ENCODE data around the gene KRT7.

The KRT7 gene

DNA sequence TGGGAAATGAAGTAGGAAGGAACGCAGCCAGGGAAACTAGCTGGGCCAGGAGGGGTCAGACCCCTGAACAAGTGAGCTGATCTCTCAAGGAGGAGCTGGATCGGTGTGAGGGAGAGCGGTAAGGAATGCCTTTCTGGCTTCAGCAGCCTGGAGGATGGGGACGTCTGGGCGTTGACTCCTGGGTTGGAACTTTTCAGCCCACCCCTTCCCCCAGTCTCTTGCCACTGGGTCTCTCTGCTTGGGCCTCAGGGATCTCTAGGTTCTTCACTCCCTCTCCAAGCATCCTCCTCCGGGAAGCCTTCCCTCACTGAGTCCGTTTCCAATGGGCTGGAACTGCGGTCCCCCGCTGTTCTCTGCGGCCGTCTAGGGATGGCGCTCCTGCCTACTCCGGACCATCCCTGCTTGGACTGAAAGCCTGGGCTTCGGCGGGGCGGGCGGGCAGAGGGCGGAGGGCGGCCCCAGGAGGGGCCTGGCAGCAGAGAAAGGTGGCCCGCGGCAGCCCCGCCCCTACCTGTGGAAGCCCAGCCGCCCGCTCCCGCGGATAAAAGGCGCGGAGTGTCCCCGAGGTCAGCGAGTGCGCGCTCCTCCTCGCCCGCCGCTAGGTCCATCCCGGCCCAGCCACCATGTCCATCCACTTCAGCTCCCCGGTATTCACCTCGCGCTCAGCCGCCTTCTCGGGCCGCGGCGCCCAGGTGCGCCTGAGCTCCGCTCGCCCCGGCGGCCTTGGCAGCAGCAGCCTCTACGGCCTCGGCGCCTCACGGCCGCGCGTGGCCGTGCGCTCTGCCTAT, at the start of gene KRT7:
TSS of gene KRT7 (plus strand) at position 570 of the 788 bp plus-strand sequence. CDS start at position 624, 54 bp downstream.
- no peak for DNase-seq (ENCODE audit: low spot score)

DNA sequence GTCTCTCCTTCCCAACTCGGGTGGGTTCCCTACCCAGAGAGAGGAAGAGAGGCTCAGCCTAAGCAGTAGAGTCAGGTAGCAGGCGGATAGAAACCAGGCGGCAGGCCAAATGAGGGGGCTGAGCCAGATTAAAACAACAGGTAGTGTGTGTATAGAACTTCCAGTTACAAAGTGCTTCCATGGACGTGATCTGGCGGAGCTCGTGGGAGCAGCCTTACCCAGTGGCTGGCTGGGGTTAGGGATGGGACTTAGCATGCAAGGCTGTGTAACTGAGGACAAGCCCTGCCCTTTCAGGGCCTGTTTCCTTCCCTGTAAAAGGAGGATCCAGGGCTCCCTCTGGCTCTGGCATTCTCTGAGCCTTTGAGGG, 49.5 kb upstream of the KRT7 start:
- DNase-seq (ENCODE audit: low spot score): no peak

DNA sequence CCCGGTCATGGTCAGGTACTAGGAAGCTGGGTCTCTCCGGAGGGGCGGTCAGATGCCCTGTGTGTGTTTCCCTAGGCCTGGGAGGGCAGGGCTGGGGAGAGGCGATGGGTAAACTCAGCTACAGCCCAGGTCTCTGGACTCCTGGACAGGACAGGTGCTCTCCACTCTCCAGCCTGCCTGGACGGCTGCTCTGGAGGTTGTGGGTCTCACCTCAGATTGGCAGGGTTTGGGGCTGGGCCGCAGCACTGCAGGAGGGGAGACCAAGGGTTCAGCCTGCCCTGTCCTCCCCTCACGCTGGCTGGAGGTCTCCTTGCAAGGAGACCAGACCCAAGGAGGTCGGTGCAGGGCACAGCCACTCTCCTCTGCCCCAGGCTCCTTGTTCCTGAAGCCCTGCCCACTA, 49.1 kb upstream of the KRT7 start:
- DNase-seq (ENCODE audit: low spot score): no peak

- DNase-seq (ENCODE audit: low spot score): no peak
Observed at GRCh38 chr12:52184813-52185212, 48.2 kb upstream of the KRT7 start.

- DNase-seq (ENCODE audit: low spot score): no peak
Observed at GRCh38 chr12:52185400-52185967, 47.6 kb upstream of the KRT7 start.

- DNase-seq (ENCODE audit: low spot score): no peak
Observed at GRCh38 chr12:52186118-52186840, 46.8 kb upstream of the KRT7 start.

DNA sequence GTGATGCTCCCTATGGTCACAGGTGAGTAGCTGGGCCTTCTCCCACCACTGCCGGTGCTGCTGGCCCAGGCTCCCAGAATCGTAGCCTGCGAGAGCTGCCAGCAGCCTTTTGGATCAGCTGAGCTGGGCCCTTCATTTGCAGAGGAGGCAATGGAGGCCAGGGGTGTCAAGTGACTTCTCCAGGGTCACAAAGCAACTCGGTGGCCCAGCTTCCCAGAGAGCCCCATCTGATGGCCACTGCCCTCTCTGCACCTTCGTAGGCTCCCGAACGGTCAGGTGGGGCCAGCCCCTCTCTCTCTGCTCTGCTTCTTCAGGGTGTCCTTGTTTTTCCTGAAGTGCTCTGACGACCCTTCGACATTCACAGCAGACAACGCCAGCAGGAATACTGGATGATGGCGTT, 45.8 kb upstream of the KRT7 start:
- no peak for DNase-seq (ENCODE audit: low spot score)

DNA sequence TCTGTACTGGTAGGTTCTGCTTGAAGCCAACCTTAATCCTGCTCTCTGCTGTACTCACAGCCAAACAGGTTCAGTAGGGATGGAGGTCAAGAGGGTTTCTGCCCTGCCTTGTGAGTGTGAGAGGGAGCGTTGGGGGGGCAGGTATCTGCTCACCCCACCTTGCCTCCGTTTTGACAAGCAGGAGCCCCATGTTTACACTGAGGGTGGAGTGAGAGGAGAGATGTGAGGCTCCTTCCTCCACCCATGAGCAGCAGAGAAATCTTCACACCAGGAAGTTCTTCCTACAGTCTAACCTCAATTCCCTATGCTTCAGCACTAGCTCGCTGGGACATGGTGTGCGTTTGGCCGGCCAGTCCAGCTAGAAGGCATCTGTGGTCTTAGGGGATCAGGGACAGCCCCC, 45.4 kb upstream of the KRT7 start:
- no peak for DNase-seq (ENCODE audit: low spot score)

- no peak for DNase-seq (ENCODE audit: low spot score)
Observed at GRCh38 chr12:52188658-52189057, 44.4 kb upstream of the KRT7 start.

GRCh38 chr12:52189376-52190174, 43.5 kb upstream of the KRT7 start:
- DNase-seq (ENCODE audit: low spot score): no peak

DNA sequence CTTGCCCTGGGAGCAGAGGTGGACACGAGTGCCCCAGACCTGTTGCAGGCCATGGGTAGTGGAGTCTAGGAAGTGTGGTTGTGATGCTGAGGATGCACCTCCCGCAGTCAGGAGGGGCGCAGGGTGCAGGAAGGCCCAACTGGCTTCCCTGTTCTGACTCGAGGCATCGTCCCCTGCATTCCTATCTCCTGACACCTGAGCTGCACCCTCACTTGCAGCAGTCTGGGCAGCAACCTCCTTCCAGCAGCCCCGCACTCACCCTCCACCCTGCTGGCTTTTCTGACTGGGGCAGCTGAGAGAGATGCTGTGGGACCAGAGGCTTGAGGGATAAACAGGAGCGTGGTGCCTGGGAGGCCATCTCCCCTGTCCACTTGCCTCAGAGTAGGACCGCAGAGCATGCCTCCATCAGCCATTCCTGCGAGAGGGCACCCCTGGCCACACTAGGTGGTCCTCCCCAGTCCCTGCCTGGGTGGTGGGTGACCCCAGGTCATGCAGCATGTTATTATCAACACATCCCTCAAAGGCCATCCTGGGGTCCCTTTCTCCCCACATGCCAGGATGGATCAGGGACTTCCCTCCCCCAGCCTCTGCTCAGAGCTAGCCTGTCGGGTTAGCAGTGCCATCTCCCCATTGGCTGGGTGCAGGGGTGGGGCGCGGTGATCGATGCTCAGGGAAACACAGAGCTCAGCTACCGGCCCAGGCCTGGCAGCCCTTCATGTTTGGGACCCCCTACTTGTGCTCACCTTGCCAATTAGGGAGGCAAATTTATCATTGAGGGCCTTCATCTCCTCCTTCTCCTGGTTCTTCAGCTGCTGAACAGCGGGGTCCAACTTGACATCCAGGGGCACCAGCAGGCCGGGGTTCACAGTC, 41.9 kb upstream of the KRT7 start:
- no peak for DNase-seq (ENCODE audit: low spot score)

- DNase-seq (ENCODE audit: low spot score): peak; percentile 28
Observed at GRCh38 chr12:52191841-52192791, 40.9 kb upstream of the KRT7 start, which contains the start of gene KRT80. KRT80 (minus strand) TSS chr12:52192014; CDS start chr12:52191902, 112 bp downstream.

DNA sequence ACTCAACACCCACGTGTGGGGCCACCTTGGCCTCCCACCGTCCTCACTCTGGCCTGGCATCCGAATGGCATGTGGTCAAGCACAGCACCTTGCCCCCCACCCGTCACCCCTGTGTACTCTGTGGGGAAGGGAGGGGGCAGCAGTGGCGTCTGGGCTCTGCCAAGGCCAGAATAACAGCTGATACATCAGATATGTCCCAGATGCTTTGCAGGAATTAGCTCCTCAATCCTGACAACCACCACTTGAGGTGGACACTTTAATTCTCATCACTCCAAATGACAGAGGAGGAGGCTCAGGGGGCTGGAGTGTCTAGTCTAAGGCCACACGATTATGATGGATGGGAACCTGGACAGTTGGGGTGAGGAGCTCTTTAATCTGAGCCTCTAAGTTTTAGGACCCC, 39.5 kb upstream of the KRT7 start:
- no peak for DNase-seq (ENCODE audit: low spot score)

- no peak for DNase-seq (ENCODE audit: low spot score)
Observed at GRCh38 chr12:52193991-52194390, 39.1 kb upstream of the KRT7 start.

- no peak for DNase-seq (ENCODE audit: low spot score)
Observed at GRCh38 chr12:52195065-52195730, 37.8 kb upstream of the KRT7 start.

DNA sequence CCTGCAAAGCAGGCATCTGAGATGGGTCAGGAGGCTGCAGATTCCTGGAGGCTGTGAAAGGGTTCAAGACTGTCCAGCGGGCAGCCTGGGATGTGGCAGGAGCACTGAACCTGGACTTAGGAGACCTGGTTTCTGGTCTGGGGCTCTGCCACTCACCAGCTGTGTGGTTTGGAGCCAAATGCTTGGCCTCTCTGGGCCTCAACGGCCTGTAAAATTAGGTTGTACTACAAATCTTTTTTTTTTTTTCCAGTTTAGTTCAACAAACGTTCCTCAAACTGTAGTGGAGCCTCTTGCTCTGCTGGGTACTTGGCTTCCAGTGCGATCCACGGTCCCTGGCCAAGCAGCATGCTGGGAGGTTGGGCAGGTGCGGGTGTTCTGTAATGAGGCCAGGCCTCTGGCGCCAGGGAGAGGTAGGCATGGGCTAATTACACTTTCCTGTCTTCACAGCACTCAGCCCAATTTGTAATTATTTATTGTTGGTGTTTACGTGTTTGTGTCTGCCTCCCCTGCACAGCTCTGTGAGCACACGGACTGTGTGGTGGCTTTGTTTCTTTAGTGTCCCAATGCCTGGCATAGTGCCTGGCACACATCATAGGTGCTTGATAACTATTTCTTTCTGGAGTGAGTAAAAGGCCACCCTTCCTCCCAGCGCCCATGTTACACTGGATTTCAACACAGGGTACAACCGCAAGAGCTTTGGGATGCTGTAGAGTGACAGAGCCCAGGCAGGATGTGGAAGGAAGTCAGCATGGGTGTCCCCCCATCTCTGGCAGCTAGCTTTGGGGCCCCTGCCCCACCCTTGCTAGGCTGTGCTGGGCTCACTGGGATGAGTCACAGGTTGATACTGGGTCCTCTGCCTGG, 35.4 kb upstream of the KRT7 start:
- DNase-seq (ENCODE audit: low spot score): no peak

GRCh38 chr12:52198454-52199215, 34.4 kb upstream of the KRT7 start:
- no peak for DNase-seq (ENCODE audit: low spot score)

All from hematopoietic multipotent progenitor cell treated with erythropoietin and hydrocortisone succinate and interleukin-3 and kit ligand, for 17 days (in vitro differentiated cells).